ENCODE results near the gene PRLR.
"Not testable (repeated sequence)": the region's sequence is repeated elsewhere in the genome, so short reads cannot be mapped to it uniquely, and the experiment has no call there.

Gene PRLR

GRCh38 chr5:35066260-35066795, 164.0 kb downstream of the PRLR start:
- no peak for DNase-seq

- no peak for DNase-seq
Observed at GRCh38 chr5:35063414-35063813, 166.9 kb downstream of the PRLR start.

- DNase-seq, result no peak
Observed at GRCh38 chr5:35061211-35061770, 169.0 kb downstream of the PRLR start.

- DNase-seq, result no peak
Observed at GRCh38 chr5:35060236-35060635, 170.1 kb downstream of the PRLR start.

GRCh38 chr5:35059251-35059650, 171.0 kb downstream of the PRLR start:
- DNase-seq, result no peak

- no peak for DNase-seq
Observed at GRCh38 chr5:35058374-35058788, 171.9 kb downstream of the PRLR start.

GRCh38 chr5:35056686-35057085, 173.6 kb downstream of the PRLR start:
- DNase-seq, result no peak

- DNase-seq, result no peak
Observed at GRCh38 chr5:35052838-35053237, 177.4 kb downstream of the PRLR start.

- no peak for DNase-seq
Observed at GRCh38 chr5:35050541-35051126, 179.7 kb downstream of the PRLR start.

- no peak for DNase-seq
Observed at GRCh38 chr5:35048910-35049309, 181.4 kb downstream of the PRLR start.

GRCh38 chr5:35047785-35048404, 182.4 kb downstream of the PRLR start, which contains the start of gene AGXT2:
Gene AGXT2, minus strand, starts transcription at chr5:35047949. Its CDS starts 57 bp downstream, at chr5:35047892.
- DNase-seq, result no peak

- no peak for DNase-seq
Observed at GRCh38 chr5:35046774-35047173, 183.5 kb downstream of the PRLR start.

- DNase-seq, result no peak
Observed at GRCh38 chr5:35045280-35045679, 185.0 kb downstream of the PRLR start.

- no peak for DNase-seq
Observed at GRCh38 chr5:35044649-35045048, 185.6 kb downstream of the PRLR start.

- DNase-seq, result no peak
Observed at GRCh38 chr5:35042781-35043180, 187.5 kb downstream of the PRLR start.

GRCh38 chr5:35041261-35041660, 189.0 kb downstream of the PRLR start:
- no peak for DNase-seq

- no peak for DNase-seq
Observed at GRCh38 chr5:35038891-35039290, 191.4 kb downstream of the PRLR start.

- no peak for DNase-seq
Observed at GRCh38 chr5:35036536-35036935, 193.8 kb downstream of the PRLR start.

GRCh38 chr5:35035929-35036328, 194.4 kb downstream of the PRLR start:
- DNase-seq, result not testable (repeated sequence)

- no peak for DNase-seq
Observed at GRCh38 chr5:35035271-35035670, 195.0 kb downstream of the PRLR start.

- no peak for DNase-seq
Observed at GRCh38 chr5:35032356-35032755, 197.9 kb downstream of the PRLR start.

- DNase-seq, result no peak
Observed at GRCh38 chr5:35031276-35031675, 199.0 kb downstream of the PRLR start.

GRCh38 chr5:35030426-35031100, 199.7 kb downstream of the PRLR start:
- no peak for DNase-seq

- DNase-seq, result no peak
Observed at GRCh38 chr5:35029333-35029732, 201.0 kb downstream of the PRLR start.
